ENCODE data around the gene AK3.
"Not testable (repeated sequence)": the region's sequence is repeated elsewhere in the genome, so short reads cannot be mapped to it uniquely, and the experiment has no call there.

The AK3 gene

DNA sequence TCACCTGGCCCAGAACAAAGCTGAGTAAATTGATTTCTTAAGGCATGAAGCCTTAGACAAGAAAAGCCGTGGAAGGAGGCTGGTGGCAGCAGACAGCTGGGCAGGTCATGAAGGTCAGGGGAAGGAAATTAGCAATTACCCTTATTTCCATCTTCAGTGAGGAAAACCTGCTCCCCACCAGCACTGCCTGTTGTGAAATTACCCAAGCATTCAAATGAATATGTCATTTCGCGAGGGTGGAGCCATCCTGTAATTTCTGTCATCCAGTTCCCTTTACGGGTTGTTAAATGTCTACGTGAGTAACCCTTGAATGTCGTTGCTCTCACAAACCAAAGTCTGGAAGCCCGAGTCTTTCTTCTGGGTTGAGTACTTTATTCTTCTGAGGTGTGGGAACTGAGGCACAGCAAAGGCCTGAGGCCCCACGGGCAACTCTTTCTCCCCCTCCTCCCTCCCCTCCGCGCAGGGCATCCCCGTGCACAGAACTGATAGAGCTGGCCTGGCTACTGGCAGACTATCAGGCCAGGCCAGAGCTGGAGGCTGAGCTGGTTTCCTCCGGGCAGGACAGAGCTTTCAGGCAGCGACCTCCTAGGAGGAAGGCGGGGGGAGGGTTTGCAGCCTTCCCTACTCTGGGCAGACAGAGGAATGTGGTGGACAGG lies 22.0 kb upstream of the AK3 start:
- no peak for DNase-seq (ENCODE audit: extremely low read depth, low read depth)
- no peak overlapping the region for H3K4me3 ChIP-seq (replicated peaks; ENCODE audit: low read depth, low read length)

GRCh38 chr9:4762108-4762885 lies 21.3 kb upstream of the AK3 start:
- DNase-seq (ENCODE audit: extremely low read depth, low read depth): no peak
- TF ChIP-seq CTCF (IDR thresholded peaks at IDR 0.05; ENCODE audit: low read depth, low read length, missing control alignments): peak; percentile 77
- no peak overlapping the region for H3K4me3 ChIP-seq (replicated peaks; ENCODE audit: low read depth, low read length)

More for the DNA sequence above, 22.0 kb upstream of the AK3 start:
- TF ChIP-seq CTCF (IDR thresholded peaks at IDR 0.05; ENCODE audit: low read depth, low read length, missing control alignments): no peak

DNA sequence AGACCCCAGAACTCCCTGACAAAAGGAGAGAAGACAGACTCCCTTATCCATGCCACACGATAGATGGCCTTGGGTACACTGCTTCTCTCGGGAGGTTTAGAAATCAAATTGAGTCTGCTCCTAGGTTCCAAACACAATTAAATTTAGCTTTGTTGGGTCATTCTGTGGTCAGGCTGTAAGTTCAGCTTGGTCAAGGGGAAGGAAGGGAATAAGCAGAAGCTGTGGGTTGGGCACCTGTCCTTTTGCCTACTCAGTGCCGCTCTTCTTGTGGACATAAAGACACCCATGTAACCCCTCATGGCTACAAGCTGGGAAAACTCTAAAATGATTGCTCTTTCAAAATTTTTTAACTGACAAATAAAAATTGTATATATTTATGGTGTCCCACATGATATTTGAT lies 19.1 kb upstream of the AK3 start:
- DNase-seq (ENCODE audit: extremely low read depth, low read depth): no peak
- no peak overlapping the region for H3K4me3 ChIP-seq (replicated peaks; ENCODE audit: low read depth, low read length)
- no peak for TF ChIP-seq CTCF (IDR thresholded peaks at IDR 0.05; ENCODE audit: low read depth, low read length, missing control alignments)

GRCh38 chr9:4756420-4756819 lies 15.4 kb upstream of the AK3 start:
- DNase-seq (ENCODE audit: extremely low read depth, low read depth): no peak
- H3K4me3 ChIP-seq (replicated peaks; ENCODE audit: low read depth, low read length): no peak overlapping the region
- no peak for TF ChIP-seq CTCF (IDR thresholded peaks at IDR 0.05; ENCODE audit: low read depth, low read length, missing control alignments)

- DNase-seq (ENCODE audit: extremely low read depth, low read depth): no peak
- no peak overlapping the region for H3K4me3 ChIP-seq (replicated peaks; ENCODE audit: low read depth, low read length)
- no peak for TF ChIP-seq CTCF (IDR thresholded peaks at IDR 0.05; ENCODE audit: low read depth, low read length, missing control alignments)
These were observed 14.1 kb upstream of the AK3 start for GRCh38 chr9:4755026-4755609.

GRCh38 chr9:4754530-4754929 lies 13.5 kb upstream of the AK3 start:
- H3K4me3 ChIP-seq (replicated peaks; ENCODE audit: low read depth, low read length); DNase-seq (ENCODE audit: extremely low read depth, low read depth): not testable (repeated sequence)

DNA sequence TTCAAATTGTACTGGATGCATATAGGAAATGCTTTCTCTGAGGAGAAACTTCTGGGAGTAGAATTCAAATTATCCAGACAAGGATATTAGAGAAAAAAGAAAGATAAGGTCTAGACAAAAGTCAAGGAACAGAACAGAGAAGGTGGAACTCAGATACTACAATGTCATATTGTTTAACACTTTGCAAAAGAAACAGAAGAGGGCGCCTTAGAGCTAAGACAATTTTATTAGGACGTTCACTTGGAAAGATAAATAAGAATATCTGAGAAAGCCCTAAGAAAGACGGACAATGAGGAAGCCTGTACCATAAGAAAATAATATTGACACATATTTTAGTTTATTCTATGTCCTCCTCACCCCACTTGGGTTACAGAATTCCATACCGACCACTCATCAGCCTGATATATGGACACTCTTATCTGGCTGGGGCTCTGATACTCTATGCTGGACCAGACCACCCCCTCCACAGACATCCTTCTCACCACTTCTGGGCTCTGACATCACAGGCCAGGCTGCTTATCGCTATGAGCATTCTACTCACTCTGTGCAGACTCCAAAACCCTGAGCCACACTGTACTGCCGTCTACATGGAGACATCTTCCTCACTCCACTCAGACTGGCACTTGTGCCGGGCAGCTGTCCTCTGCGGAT lies 9.1 kb upstream of the AK3 start:
- TF ChIP-seq CTCF (IDR thresholded peaks at IDR 0.05; ENCODE audit: low read depth, low read length, missing control alignments): peak; percentile 39
- no peak overlapping the region for H3K4me3 ChIP-seq (replicated peaks; ENCODE audit: low read depth, low read length)
- DNase-seq (ENCODE audit: extremely low read depth, low read depth): no peak
